CD4-positive, alpha-beta T cell treated with Interleukin-4 for 4 hours (primary cell): ENCODE data around the gene SEMA5B.
A peak's percentile ranks its signal among the peaks of the same experiment; 100 is the strongest.

Source experiments
- DNase-seq: peaks from one replicate; pipeline ENCODE4 v3.0.0-alpha.2; 2020

SEMA5B gene

DNA sequence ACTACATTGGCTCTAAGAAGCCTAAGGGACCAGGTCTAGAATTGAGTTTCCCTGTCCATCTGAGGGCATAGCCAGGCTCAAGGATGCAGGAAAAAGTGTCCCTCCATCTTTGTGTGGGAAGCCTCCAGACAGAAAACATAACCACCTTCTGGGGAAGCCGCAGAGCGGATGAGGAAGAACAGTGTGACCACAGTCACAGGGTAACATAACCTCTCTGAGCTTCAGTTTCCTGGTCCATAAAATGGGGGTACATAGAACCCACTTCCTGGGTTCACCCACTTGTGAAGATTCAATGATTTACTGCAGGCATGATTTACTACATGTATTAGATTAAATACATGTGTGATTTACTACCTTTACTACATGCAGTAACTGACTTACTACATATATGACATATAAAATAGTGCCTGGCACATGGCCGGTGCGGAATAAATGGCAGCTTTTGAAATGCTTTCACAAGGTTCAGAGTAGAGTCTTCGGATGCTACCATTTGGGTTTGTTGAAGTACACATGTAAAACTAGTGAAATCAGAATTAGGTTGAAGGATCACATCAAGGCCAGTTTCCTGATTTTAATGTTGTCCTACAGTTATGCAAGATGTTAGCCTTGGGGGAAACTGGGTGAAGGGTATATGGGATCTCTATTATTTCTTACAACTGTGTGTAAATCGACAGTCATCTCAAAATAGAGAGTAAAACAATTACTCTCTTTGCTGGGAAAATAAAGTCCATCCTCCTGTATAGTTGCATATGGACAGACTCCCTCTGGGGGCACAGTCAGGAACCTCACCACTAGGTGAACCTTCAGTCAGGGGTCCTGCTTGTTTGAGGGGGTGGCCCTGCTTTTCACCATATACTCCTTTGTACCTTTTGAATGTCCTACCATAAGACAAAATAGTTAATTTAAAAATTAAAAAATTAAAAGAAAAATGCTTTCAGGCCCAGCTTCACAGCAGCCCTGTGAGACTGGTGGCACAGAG, 86.0 kb downstream of the SEMA5B start:
- peak; percentile 23 for DNase-seq

DNA sequence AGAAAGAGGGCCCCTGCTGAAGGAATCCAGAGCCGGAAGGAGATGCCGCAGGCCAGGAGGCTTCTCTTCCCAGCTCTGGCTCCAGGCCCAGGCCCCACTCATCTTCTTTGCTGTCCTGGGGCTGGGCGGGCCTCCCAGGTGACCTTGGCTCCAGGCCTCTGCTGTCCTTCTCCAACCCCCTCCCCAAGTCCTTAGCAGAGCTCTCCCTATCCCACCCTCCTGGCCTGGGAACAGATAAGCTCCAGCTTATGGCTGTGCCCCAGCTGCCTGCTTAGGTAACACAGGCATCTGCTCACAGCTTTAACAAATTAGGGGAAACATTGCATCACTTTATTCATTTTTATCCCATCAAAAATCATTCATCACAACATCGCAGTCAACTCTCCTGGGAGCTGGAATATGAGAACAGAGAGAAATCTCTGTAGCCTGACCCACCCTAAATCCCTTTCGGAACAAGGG, 86.9 kb downstream of the SEMA5B start:
- no peak for DNase-seq

GRCh38 chr3:122938783-122939425, 88.7 kb downstream of the SEMA5B start:
- DNase-seq = peak; percentile 5

DNA sequence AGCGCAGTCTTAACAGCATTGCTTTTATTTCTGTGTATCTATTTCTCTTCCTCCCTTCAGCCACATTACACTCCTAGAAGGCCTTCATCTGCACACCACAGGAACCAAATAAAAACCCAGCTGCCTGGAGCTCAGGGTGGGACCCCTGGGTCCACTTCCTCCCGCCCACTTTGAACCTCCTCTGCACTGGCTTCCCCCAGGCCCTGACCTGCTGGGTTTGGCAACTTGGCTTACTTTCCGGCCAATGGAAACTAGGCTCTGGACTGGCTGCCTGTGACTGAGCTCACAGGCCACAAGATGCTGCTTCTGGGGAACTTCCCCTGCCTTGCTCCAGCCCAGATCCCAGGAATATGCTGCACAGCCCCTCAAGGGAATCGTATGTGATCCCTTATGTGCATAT, 89.8 kb downstream of the SEMA5B start:
- no peak for DNase-seq

GRCh38 chr3:122936986-122937385, 90.6 kb downstream of the SEMA5B start:
- DNase-seq = no peak

GRCh38 chr3:122936335-122936734, 91.2 kb downstream of the SEMA5B start:
- DNase-seq = no peak

- no peak for DNase-seq
These were observed 93.3 kb downstream of the SEMA5B start for GRCh38 chr3:122934251-122934650.

DNA sequence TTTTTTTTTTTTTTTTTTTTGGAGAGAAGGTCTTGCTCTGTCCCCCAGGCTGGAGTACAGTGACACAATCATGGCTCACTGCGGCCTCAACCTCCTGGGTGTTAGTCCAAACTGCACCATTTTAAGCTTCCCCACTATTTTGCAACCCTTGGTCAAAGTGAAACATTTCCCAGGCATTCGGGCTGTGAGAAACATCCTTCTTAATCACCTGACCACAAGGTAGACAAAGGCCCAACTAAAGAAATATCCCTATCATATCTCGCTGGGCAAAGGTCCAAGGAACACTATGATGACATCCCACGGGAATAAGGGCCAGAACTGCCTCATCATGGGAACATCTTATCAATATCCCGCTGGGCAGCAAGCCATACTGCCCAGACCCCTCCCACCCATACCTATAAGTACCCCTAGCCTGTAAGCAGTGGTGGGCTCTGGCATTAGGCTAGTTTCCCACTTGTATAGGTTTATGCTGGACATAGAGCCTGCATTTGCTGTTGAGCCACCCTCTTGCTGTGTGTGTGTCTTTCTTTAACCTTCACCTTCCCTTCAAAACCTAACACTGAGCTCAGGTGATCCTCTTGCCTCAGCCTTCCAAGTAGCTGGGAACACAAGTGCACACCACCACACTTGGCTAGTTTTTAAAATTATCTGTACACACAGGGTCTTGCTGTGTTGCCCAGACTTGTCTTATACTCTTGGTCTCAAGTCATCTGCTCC, 95.2 kb downstream of the SEMA5B start:
- no peak for DNase-seq

GRCh38 chr3:122931636-122932035, 95.9 kb downstream of the SEMA5B start:
- no peak for DNase-seq

- DNase-seq = no peak
These were observed 97.2 kb downstream of the SEMA5B start for GRCh38 chr3:122930063-122930997.

DNA sequence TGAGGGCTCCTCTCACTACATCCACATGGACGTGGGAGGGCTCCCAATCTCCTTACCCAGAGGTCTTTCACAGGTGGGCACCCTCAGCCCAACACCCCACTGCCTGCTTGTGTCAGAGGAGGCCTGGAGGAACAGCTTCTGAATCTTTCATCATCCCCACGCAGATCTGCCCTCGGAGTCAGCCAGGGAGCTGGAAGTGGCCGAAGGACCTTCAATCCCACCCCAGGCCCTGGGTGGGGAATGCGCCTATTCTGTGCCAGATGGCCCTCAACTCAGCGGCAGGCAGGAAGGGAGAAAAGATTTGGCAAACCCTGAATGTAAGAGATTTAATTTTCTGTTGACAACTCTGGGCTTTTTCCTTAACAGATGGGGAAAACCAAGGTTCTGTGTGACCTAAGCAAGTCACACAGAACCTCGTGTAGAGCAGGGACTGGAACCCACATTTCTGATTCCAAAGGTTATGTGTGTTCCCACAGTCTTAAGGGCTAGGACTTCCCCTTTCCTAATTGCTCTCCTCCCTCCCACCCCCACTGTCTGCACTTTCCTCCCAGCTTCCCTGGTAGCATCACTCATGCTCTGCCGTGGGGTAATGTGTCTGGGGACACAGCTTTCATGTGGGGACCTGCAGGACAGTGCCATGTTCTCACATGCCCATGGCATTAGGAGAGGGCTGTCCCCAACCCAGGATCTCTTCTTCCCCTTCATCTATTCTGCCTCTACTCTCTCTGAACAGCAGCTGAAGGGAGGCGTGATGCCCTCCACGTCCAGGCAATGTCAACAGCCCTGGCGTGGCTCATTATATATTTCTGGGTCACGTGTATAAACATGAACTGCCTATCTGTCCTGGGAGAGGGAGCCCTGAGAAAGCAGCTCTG, 98.1 kb downstream of the SEMA5B start:
- no peak for DNase-seq

DNA sequence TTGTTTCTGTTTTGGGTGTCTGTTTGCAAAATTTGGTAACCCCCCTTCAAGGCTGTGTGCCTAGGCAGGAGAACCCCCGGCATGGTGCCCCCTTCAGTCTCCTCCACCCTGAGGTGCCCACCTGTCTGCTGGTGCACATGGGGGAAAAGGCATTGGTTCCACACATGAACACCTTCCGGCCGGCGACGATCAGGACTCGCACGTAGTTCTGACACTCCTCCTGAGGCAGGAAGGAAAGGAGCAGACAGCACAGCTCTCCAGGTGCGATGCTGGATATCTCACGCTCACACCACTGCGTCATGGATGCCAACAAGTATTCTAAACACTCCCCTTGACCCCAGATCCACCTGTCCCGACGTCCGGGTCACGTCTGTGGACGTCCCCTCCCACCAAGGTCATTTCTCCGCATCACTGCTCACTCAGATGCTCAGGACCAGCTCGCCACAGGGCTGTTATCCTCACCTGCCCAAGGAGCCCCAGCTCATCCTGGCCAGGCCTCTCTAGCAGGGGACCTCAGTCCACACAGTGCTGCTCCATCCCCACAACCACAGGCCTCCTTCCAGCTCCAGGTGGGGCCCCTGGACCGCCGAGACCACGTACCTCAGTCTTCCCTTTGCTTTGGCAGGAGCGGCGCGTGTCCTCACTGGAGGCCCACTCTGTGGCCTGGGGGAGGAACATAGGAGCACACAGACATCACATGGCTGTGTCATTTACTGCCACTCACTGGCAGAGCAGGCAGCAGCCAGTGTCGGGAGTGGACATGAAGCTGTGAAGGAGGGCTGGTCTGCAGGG, 99.0 kb downstream of the SEMA5B start:
- no peak for DNase-seq

DNA sequence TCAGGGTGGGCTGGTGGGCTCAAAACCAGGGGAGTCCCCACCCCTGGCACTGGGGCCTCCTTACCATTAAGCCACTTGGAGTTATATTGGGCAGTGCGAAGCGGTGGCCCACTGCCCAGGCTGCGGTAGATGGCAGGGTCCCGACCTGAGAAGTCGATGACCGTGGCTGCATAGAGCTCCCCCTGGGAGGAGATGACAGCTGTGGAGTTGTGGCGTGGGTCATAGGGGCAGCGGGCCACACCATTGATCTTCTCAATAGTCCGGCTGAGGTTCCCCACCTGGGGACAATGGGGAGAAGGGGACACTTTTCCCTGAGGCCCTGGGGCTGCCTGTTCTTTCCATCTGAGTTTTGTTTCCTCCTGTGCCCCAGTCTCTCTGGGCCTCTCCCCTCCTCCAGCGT, 99.8 kb downstream of the SEMA5B start:
- no peak for DNase-seq

DNA sequence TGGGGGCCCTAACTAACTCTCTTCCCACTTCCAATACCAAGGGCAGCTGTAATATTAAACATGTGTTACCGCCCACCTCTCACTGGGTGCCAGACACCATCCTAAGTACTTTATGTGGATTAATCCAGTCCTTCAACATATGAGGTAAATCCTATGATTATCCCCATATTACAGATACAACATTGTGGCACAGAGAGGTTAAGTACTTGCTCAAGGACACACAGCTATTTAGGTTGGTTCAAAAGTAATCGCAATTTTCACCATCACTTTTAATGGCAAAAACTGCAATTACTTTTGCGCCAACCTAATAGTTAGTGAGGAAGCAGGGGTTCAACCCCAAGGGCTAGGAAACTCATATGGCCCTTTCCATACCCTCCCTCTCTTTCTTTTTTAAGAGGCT, 100.8 kb downstream of the SEMA5B start:
- no peak for DNase-seq

DNA sequence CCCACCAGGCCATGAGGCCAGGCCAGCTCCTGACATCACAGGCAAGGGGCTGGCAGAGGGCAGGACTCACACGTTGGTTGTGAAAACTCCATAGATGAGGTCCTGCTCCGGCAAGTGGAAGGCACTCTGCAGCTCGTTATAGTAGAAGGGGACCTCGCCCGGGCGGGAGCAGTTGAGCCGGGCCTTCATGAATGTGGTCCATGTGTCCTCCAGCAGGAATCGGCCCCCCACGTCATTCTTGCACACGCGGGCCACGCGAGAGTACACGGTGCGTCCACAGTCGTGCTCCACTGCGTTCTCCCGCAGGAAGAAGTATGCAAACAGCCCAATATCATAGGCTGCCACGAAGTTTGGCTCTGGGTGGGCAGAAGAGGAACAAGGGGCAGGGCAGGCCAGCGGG, 101.2 kb downstream of the SEMA5B start:
- DNase-seq = no peak

GRCh38 chr3:122925756-122926155, 101.8 kb downstream of the SEMA5B start:
- DNase-seq = no peak

- DNase-seq = no peak
These were observed 103.5 kb downstream of the SEMA5B start for GRCh38 chr3:122924056-122924455.

DNA sequence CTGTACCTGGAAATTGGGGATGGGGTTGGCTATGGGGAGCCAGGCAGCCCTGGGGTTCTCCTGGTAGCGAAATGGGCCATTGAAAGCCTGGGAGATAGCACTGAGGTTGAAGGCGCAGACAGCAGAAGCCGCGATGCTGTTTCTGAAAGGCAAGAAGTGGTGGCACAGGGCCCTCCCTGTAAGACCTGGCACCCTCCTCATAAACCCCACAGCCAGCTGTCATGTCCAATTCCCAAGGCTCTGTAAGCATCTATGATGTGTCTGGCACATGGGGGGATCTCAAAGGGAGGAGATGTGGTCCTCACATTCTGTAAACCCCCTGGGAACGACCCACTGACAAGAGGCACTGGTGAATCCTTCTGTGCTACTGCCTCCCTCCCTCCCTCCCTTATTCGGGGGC, 104.0 kb downstream of the SEMA5B start:
- DNase-seq = no peak

DNA sequence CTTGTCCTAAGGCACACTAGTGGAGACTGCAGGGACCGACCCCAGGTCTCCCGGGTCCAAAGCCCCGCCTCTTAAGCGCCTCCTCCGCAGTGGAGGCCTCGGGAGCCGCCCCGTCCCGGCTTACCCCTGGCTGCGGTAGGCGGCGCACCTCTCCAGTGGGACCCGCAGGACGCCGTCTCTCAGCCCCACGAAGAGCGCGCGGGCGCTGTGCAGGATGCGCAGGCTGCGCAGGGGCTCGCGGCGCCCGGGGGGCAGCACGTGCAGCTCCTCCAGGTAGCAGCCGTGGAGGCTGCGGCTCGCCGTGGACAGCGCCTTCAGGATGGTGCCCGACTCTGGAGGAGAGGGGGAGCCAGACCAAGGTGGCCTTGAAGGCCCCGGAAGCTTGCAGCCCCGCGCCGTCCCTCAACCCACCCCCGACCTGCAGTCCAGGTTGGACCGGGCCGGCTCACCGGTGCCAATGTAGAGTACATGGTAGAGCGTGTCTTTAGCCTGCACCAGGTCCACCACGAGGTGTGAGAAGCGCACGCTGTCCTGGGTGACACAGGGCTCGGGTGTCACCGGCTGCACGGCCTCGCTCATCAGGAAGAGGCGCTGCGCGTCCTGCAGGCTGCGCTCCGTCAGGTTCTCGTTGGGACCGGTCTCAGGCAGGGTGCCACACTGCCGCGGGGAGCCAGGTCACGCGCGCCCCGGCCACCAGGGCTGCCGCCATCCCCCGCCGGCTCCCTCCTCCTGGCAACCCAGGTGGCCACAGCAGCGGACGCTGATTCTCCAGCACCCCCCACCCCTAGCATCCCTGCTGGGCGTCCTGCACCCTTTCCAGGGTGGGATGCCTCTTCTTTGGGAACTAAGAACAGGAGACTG, 105.5 kb downstream of the SEMA5B start:
- no peak for DNase-seq
